ENCODE measurements around the gene ZYG11A.
"Not testable (repeated sequence)": the region's sequence is repeated elsewhere in the genome, so short reads cannot be mapped to it uniquely, and the experiment has no call there.

Gene ZYG11A

GRCh38 chr1:52825868-52826267 is 16.7 kb upstream of the ZYG11A start:
- no peak overlapping the region for H3K27ac ChIP-seq
- POLR2A ChIA-PET (ENCODE audit: low non-redundant PET), result interaction anchor here (0.5 kb wide), 1 partner anchor 61 kb away, joined by 4 read pairs; no protein-coding TSS in a partner anchor
- CTCF ChIA-PET, result interaction anchor here (0.5 to 0.8 kb wide), 6 partner anchors 10 to 913 kb away, joined by 3 to 5 read pairs (median 3); partner anchors contain the start of gene ZYG11A
- DNase-seq (ENCODE audit: low spot score), result peak; percentile 17
- peak; percentile 32 for TF ChIP-seq CTCF (conservative IDR thresholded peaks at IDR 0.05; ENCODE audit: low read depth)

GRCh38 chr1:52834798-52835197 is 7.8 kb upstream of the ZYG11A start:
- CTCF ChIA-PET, result interaction anchor here (1.0 kb wide), 1 partner anchor 135 kb away, joined by 5 read pairs; no protein-coding TSS in a partner anchor
- POLR2A ChIA-PET (ENCODE audit: low non-redundant PET), result no interaction called here
- TF ChIP-seq CTCF (conservative IDR thresholded peaks at IDR 0.05; ENCODE audit: low read depth), result no peak
- no peak for DNase-seq (ENCODE audit: low spot score)
- H3K27ac ChIP-seq, result no peak overlapping the region

- DNase-seq (ENCODE audit: low spot score), result no peak
- ChIA-PET CTCF (interaction anchor here (0.6 kb wide), 1 partner anchor 12 kb away, joined by 3 read pairs; no protein-coding TSS in a partner anchor), POLR2A (ENCODE audit: low non-redundant PET) (interaction anchor here (0.6 kb wide), 1 partner anchor 111 kb away, joined by 3 read pairs; no protein-coding TSS in a partner anchor)
- H3K27ac ChIP-seq, result no peak overlapping the region
- no peak for TF ChIP-seq CTCF (conservative IDR thresholded peaks at IDR 0.05; ENCODE audit: low read depth)
These were observed 6.5 kb upstream of the ZYG11A start for GRCh38 chr1:52836035-52836434.

- CTCF ChIA-PET; DNase-seq (ENCODE audit: low spot score); H3K27ac ChIP-seq: not testable (repeated sequence)
- POLR2A ChIA-PET (ENCODE audit: low non-redundant PET), result interaction anchor here (0.6 kb wide), 1 partner anchor 8 kb away, joined by 3 read pairs; no protein-coding TSS in a partner anchor
These were observed 3.4 kb upstream of the ZYG11A start for GRCh38 chr1:52839175-52839574.

- H3K27ac ChIP-seq; POLR2A ChIA-PET (ENCODE audit: low non-redundant PET); DNase-seq (ENCODE audit: low spot score): not testable (repeated sequence)
- CTCF ChIA-PET, result interaction anchor here (0.6 kb wide), 1 partner anchor 92 kb away, joined by 7 read pairs; no protein-coding TSS in a partner anchor
These were observed 2.6 kb downstream of the ZYG11A start for GRCh38 chr1:52845119-52845518.

- no peak overlapping the region for H3K27ac ChIP-seq
- CTCF ChIA-PET, result interaction anchor here (0.6 to 0.7 kb wide), 2 partner anchors 12 to 269 kb away, joined by 3 read pairs; no protein-coding TSS in a partner anchor
- no peak for TF ChIP-seq CTCF (conservative IDR thresholded peaks at IDR 0.05; ENCODE audit: low read depth)
- POLR2A ChIA-PET (ENCODE audit: low non-redundant PET), result no interaction called here
- no peak for DNase-seq (ENCODE audit: low spot score)
These were observed 5.9 kb downstream of the ZYG11A start for GRCh38 chr1:52848423-52848822.

- DNase-seq (ENCODE audit: low spot score), result no peak
- POLR2A ChIA-PET (ENCODE audit: low non-redundant PET), result no interaction called here
- CTCF ChIA-PET, result interaction anchor here (0.6 kb wide), 1 partner anchor 925 kb away, joined by 4 read pairs; no protein-coding TSS in a partner anchor
- no peak for TF ChIP-seq CTCF (conservative IDR thresholded peaks at IDR 0.05; ENCODE audit: low read depth)
- no peak overlapping the region for H3K27ac ChIP-seq
These were observed 8.4 kb downstream of the ZYG11A start for GRCh38 chr1:52850951-52851350.

All from RWPE1 (cell line).